ENCODE measurements around the gene CADM1. TPM values are rescaled to one million over a fixed set of nuclear protein-coding genes. Genes with fewer than 3 reads are reported as not detected.

Gene CADM1
- total RNA-seq, 4 donors from 2014 or later = 10.6 to 15.7 (median 13.8) TPM

DNA sequence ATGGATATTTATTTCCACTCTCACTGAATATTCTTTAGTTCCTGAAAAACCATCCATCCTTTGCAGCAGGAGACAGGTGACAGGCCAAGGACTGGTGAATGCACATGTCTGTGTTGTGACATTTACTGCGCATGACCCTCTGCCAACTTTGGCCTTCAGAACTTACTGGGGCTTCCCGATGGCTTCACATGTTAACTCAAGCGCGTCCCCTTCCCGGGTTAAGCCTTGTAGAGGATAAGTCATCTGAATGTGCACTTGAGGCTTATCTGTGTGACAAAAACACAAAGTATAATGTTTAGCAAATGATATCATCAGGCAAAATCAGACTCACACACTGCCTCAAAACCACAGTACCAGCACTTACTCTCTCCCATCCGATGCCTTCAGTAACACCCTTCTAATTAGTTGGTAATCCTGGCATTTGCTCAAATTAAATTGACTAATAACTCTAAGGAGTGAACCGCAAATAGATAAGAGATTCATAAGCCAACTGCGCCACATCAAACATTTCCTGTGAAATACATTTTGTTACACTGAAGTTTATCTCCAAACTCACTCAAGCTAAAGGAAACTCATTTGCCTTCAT lies 286.4 kb downstream of the CADM1 start:
- 92% methylated on average over 8 of the region's 8 CpGs for WGBS
- Histone ChIP-seq H3K4me1 (peaks cover 0 to 12% (median 5%) of the 10 kb centered on the region in 4 donors), H3K9me3 (no peaks in the 10 kb centered on the region), H3K27me3 (no peaks in the 10 kb centered on the region), H3K36me3 (peaks cover 0 to 13% (median 0%) of the 10 kb centered on the region in 4 donors), H3K4me3 (no peak overlapping the region), H3K27ac (replicated peaks in 1 of 4) (no peak overlapping the region)
- no peak for DNase-seq (ENCODE audit: extremely low spot score)
- intact Hi-C loops (cut with DNase I) = no loop called here
- TF ChIP-seq EP300 (IDR thresholded peaks at IDR 0.05) (no peak), POLR2AphosphoS5 (IDR thresholded peaks at IDR 0.05) (no peak), CTCF (IDR thresholded peaks at IDR 0.05) (no peak), POLR2A (IDR thresholded peaks at IDR 0.05; ENCODE audit: low read depth) (no peak)

DNA sequence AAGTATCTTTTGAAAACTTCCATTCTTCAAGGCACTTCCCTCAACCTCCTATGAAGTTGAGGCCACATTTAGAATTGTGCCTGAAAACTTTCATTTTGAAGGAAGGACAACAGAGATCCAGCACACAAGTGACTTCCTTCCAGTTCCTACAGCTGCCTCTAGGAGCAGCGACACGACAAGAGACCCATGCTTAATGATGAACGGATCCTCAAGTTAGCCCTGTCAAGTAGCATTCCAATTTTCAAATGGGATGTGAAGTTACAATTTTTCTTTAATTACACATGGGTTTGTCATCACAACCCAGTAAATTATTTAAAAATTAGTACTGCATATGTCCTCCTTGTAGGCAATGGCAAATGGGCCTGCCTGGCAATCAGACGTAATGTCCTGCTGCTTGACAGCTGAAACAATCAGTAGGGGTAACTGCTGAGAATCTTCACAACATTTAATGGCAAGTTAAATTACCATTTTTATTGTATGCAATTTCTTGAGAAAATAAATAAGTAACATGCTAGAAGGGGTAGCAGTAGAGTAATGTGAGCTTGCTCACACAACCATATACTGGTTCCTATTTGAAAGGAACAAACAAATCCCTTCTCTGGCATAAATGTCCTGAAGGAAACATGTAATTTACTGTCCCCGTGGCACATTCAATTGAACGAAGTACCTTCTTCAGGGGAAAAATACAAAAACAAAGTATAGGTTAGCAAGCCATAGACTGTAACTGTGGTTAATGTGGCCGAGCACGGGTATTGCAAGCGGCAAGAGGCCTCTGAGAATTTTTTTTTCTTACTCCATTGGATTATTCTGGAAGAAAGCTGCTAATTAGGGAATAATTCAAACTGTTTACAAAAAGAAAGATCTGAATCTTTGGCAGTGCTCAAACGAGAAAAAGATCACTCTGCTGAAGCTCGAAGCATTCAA lies 288.3 kb downstream of the CADM1 start:
- no peaks in the 10 kb centered on the region for H3K9me3 ChIP-seq
- DNase-seq (ENCODE audit: extremely low spot score) = no peak
- TF ChIP-seq CTCF (IDR thresholded peaks at IDR 0.05) = no peak
- TF ChIP-seq POLR2A (IDR thresholded peaks at IDR 0.05; ENCODE audit: low read depth) = no peak
- TF ChIP-seq POLR2AphosphoS5 (IDR thresholded peaks at IDR 0.05) = no peak
- TF ChIP-seq EP300 (IDR thresholded peaks at IDR 0.05) = no peak
- H3K4me1 ChIP-seq = peaks cover 0 to 12% (median 5%) of the 10 kb centered on the region in 4 donors
- H3K4me3 ChIP-seq = no peak overlapping the region
- no peaks in the 10 kb centered on the region for H3K27me3 ChIP-seq
- intact Hi-C loops (cut with DNase I) = no loop called here
- WGBS = 80% methylated on average over 11 of the region's 11 CpGs
- H3K36me3 ChIP-seq = peaks cover 0 to 8% (median 0%) of the 10 kb centered on the region in 4 donors
- no peak overlapping the region for H3K27ac ChIP-seq (replicated peaks in 1 of 4)

DNA sequence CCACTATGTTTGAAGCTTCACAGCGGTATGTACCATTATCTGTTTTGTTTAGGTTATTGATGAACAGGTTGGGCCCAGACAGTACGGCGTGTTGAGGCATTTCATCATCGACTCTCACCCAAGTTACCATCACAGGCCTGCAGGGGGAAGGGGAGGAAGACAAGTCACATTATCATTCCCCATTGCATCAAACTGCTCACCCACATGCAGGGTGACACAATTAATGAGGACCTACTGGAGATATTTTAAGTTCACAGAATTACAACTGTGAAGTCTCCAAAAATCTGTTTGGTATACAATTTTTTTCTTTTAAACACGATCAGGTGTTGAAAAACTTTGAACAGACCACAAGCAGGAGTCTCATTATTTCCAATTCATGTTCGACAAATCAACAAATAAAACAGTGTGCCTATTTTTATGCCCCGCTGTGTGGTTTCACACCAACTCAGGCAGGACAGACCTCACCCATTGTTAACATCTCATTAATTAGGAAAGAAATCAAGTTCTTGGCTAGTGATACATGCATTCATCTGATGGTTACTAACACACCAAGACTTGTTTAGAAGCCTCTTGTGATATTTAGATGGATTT lies 289.5 kb downstream of the CADM1 start:
- peaks cover 0 to 9% (median 2%) of the 10 kb centered on the region in 4 donors for H3K4me1 ChIP-seq
- peaks cover 0 to 8% (median 0%) of the 10 kb centered on the region in 4 donors for H3K36me3 ChIP-seq
- no peak for TF ChIP-seq CTCF (IDR thresholded peaks at IDR 0.05)
- TF ChIP-seq POLR2A (IDR thresholded peaks at IDR 0.05; ENCODE audit: low read depth) = no peak
- no peak for TF ChIP-seq POLR2AphosphoS5 (IDR thresholded peaks at IDR 0.05)
- no peak for TF ChIP-seq EP300 (IDR thresholded peaks at IDR 0.05)
- no peak for DNase-seq (ENCODE audit: extremely low spot score)
- no peak overlapping the region for H3K27ac ChIP-seq (replicated peaks in 1 of 4)
- WGBS = 92% methylated on average over 7 of the region's 7 CpGs
- intact Hi-C loops (cut with DNase I) = no loop called here
- no peaks in the 10 kb centered on the region for H3K27me3 ChIP-seq
- no peaks in the 10 kb centered on the region for H3K9me3 ChIP-seq
- no peak overlapping the region for H3K4me3 ChIP-seq

GRCh38 chr11:115213007-115213406 lies 291.2 kb downstream of the CADM1 start:
- TF ChIP-seq POLR2A (IDR thresholded peaks at IDR 0.05; ENCODE audit: low read depth) (no peak), POLR2AphosphoS5 (IDR thresholded peaks at IDR 0.05) (no peak), EP300 (IDR thresholded peaks at IDR 0.05) (no peak), CTCF (IDR thresholded peaks at IDR 0.05) (no peak)
- WGBS = 79% methylated on average over 8 of the region's 8 CpGs

More at GRCh38 chr11:115213007-115213406, 291.2 kb downstream of the CADM1 start:
- H3K9me3 ChIP-seq = no peaks in the 10 kb centered on the region
- no peaks in the 10 kb centered on the region for H3K27me3 ChIP-seq
- DNase-seq (ENCODE audit: extremely low spot score) = no peak
- H3K36me3 ChIP-seq = peaks cover 0 to 8% (median 0%) of the 10 kb centered on the region in 4 donors
- H3K4me3 ChIP-seq = no peak overlapping the region
- no peaks in the 10 kb centered on the region for H3K4me1 ChIP-seq
- no peak overlapping the region for H3K27ac ChIP-seq (replicated peaks in 1 of 4)
- intact Hi-C loops (cut with DNase I) = no loop called here

All from esophagus muscularis mucosa (tissue), 4 donors.